ENCODE results near the gene PPP1CA.

Gene PPP1CA

DNA sequence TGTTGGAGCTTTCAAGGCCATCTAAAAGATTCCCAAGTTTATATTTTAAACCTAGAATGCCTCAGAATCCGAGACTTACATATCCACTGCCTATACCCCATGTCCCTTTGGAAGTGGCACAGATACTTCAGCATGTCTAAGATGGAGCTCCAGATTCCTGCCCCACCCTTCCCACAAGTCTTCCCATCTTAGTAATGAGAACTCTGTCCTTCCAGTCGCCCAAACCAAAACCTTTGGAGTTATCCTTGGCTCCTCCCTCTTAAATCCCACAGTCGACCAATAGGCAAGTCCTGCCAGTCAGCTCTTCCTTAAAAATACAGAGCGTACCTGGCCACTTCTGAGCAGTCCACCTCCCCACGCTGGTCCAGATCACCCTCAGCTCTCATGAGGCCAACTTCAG lies 52.6 kb downstream of the PPP1CA start:
- DNase-seq = no peak

Data from DMS79 (cell line).